ENCODE results near the gene DNHD1.

GRCh38 chr11:6561288-6561687, 64.2 kb downstream of the DNHD1 start:
- TF ChIP-seq CTCF (IDR thresholded peaks at IDR 0.05 in 4 of 5, conservative IDR thresholded peaks at IDR 0.05 in 1 of 5) (no peak), POLR2A (IDR thresholded peaks at IDR 0.05) (no peak)
